Activated CD8-positive, alpha-beta memory T cell treated with anti-CD3 and anti-CD28 coated beads for 36 hours (primary cell): ENCODE data around the gene FAM234B. TPM values are rescaled to one million over a fixed set of nuclear protein-coding genes. Genes with fewer than 3 reads are reported as not detected.
"Not testable (repeated sequence)": the region's sequence is repeated elsewhere in the genome, so short reads cannot be mapped to it uniquely, and the experiment has no call there.

Experiments
- CTCF ChIA-PET: fragments of 350-600 bp; sonication (Branson Sonifier 250); formaldehyde crosslinking; loops from one replicate; lab custom pipeline; 2021; ENCODE audit warnings: antibody characterized with exemption; lab: Charles Lee
- POLR2A ChIA-PET: fragments of 350-600 bp; sonication (Branson Sonifier 250); formaldehyde crosslinking; loops from one replicate; lab custom pipeline; 2021; ENCODE audit warnings: antibody characterized with exemption; lab: Charles Lee
- total RNA-seq, 2 experiments: library from RNA; stranded (reverse); gene quantifications; one replicate each; pipeline ENCODE4 v1.2.3, GENCODE V29; 2021

Gene FAM234B
- total RNA-seq, 2 experiments from 2014 or later: 8.1 to 8.9 TPM

DNA sequence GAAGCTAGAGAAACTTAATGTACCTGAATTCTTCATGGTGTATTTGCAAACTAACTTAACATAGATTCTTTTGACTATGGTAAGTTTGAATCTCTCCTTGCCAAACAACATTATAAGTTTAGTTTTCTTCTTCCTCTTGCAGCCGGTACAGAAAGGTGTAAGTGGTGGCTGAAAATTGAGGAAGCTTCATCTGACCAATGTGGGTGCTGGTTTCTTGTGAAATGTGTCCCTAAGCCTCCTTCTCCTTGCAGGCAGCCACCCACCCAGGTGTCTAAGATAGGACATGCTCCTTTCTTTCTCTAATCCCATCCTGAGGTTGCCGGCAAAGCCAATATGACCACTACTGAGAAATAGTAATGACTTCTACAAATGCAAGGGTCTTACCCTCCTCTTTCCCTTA, 38.7 kb downstream of the FAM234B start:
- ChIA-PET CTCF (no interaction called here), POLR2A (no interaction called here)

DNA sequence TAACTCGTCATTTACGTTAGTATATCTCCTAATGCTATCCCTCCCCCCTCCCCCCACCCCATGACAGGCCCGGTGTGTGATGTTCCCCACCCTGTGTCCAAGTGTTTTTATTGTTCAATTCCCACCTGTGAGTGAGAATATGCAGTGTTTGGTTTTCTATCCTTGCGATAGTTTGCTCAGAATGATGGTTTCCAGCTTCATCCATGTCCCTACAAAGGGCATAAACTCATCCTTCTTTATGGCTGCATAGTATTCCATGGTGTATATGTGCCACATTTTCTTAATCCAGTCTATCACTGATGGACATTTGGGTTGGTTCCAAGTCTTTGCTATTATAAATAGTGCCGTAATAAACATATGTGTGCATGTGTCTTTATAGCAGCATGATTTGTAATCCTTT, 39.5 kb downstream of the FAM234B start:
- POLR2A ChIA-PET, CTCF ChIA-PET: not testable (repeated sequence)

DNA sequence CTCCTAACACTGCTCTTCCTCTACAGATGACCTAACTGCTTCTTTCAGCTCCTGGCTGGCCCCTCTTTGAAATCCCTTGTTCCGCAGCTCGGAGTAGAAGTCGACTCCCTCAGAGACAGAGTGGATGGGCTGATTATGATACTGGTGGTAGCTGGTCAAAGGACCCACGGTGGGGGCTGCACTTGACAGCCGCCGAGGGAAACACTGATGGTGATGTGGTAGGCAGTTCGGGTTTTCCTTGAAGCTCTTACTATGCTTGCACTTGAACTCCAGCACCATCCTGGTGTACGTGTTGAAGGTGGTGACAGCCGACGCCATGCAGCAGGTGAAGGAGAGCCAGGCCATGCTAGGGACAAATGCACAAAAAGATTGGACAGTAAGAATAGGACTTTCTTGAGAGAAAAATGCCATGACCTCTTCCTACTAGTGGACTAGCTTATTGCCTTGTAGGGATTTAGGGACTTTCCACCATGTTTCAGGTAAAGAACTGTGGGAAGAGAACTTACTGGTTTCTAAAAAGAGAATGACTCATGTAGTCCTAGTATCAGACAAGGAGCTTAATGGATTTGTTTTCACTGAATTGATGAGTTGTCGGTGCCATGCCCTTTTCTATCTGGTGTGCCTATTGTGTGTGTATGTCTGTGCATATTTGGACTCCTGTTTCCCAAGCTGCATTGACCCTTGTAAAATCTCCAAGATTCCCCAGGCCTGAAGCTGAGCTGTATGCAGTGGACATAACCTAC, 40.9 kb downstream of the FAM234B start:
- CTCF ChIA-PET: interaction anchor here (1.2 kb wide), 1 partner anchor 14 kb away, joined by 3 read pairs; no protein-coding TSS in a partner anchor
- POLR2A ChIA-PET: no interaction called here

- ChIA-PET POLR2A (no interaction called here), CTCF (interaction anchor here (0.6 to 1.2 kb wide), 3 partner anchors 12 to 13 kb away, joined by 3 to 6 read pairs (median 3); no protein-coding TSS in a partner anchor)
These were observed 41.9 kb downstream of the FAM234B start for GRCh38 chr12:13085968-13086686.

- ChIA-PET POLR2A (no interaction called here), CTCF (no interaction called here)
These were observed 43.6 kb downstream of the FAM234B start for GRCh38 chr12:13087766-13088165.

DNA sequence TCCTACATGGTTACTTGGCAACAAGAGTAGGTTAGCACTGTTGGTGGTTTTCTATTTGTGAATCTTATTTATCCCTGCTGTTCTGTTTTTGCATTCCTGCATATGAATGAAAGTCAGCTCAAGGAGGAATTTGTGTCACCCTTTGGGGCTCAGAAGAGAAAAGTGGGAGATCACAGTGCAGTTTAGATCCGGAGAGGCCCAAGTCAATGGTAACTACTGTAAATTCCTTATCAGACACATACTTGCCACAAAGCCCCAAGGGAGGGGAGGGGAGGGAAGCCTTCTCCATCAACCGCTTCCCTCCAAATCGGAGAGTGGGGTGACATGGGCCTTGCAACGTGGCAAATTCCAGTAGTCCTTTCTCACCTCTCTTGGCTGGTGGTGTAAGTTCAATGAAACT, 44.3 kb downstream of the FAM234B start:
- CTCF ChIA-PET: interaction anchor here (1.0 kb wide), 1 partner anchor 55 kb away, joined by 3 read pairs; no protein-coding TSS in a partner anchor
- POLR2A ChIA-PET: no interaction called here

GRCh38 chr12:13090054-13090453, 45.9 kb downstream of the FAM234B start:
- CTCF ChIA-PET: interaction anchor here (0.8 kb wide), 1 partner anchor 122 kb away, joined by 3 read pairs; no protein-coding TSS in a partner anchor

GRCh38 chr12:13091832-13092231, 47.7 kb downstream of the FAM234B start:
- ChIA-PET CTCF (no interaction called here), POLR2A (no interaction called here)

More at GRCh38 chr12:13090054-13090453, 45.9 kb downstream of the FAM234B start:
- POLR2A ChIA-PET: no interaction called here

GRCh38 chr12:13093191-13093847, 49.1 kb downstream of the FAM234B start:
- ChIA-PET POLR2A (no interaction called here), CTCF (interaction anchor here (1.3 kb wide), 1 partner anchor 42 kb away, joined by 3 read pairs; no protein-coding TSS in a partner anchor)

- ChIA-PET CTCF (interaction anchor here (1.3 to 3.4 kb wide), 2 partner anchors 42 to 117 kb away, joined by 3 to 17 read pairs; no protein-coding TSS in a partner anchor), POLR2A (no interaction called here)
These were observed 49.7 kb downstream of the FAM234B start for GRCh38 chr12:13093848-13094220.

DNA sequence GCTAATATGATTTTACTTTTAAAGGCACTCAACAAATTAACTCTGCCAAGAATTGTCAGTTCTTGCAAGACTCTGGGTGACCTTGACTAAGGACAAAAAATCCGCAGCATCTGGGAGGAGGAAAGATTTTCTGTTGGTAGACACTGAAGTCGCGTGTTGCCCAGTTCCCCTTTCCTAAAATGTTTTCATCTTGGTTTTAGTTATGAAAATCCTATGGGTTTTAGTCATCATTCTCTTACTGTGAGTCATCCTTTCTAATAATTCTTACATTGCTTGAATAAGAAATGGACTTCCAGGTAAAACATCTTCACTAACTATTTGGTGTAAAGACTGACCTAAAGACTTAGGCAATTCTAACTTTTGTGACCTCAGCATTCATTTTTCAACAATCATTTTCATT, 50.2 kb downstream of the FAM234B start:
- ChIA-PET POLR2A (no interaction called here), CTCF (interaction anchor here (3.4 kb wide), 1 partner anchor 117 kb away, joined by 17 read pairs; no protein-coding TSS in a partner anchor)

DNA sequence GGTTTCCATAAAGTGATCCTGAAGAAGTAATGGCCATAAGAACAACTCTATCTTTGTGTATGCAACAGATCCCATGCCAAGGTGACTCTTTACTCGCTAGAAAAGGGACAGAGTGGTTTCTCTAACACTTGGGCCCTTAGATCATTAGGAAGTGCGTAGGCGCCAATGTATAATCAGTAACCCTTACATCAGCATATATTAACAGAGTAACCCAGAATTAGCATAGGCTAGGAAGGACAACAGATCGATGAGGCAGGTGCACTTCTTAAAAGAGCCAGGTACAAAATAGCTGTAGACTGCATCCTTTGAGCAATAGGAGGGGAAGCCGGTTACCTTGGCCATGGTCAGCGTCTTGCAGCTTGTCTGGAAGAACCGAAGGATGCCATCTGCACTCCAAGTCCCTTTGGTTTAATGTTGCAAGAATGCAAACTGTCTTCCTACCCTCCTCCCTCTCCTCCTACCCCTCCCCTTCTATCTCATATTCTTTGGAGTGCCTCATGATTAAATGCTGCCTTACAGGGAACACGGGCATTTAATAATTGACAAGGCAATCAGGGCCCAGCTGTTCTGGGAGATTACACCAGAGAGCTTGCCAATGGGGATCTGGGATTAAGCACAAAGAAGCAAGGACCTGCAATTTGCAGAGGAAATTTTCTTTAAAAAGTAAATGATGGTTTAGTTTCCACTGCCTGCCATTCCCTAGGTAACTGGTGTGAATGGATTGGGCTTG, 51.2 kb downstream of the FAM234B start:
- ChIA-PET POLR2A (no interaction called here), CTCF (interaction anchor here (0.6 to 3.4 kb wide), 3 partner anchors 112 to 154 kb away, joined by 5 to 17 read pairs (median 5); no protein-coding TSS in a partner anchor)

- POLR2A ChIA-PET: no interaction called here
- CTCF ChIA-PET: interaction anchor here (1.4 to 3.4 kb wide), 3 partner anchors 110 to 114 kb away, joined by 3 to 20 read pairs (median 17); no protein-coding TSS in a partner anchor
These were observed 53.4 kb downstream of the FAM234B start for GRCh38 chr12:13097491-13098011.

DNA sequence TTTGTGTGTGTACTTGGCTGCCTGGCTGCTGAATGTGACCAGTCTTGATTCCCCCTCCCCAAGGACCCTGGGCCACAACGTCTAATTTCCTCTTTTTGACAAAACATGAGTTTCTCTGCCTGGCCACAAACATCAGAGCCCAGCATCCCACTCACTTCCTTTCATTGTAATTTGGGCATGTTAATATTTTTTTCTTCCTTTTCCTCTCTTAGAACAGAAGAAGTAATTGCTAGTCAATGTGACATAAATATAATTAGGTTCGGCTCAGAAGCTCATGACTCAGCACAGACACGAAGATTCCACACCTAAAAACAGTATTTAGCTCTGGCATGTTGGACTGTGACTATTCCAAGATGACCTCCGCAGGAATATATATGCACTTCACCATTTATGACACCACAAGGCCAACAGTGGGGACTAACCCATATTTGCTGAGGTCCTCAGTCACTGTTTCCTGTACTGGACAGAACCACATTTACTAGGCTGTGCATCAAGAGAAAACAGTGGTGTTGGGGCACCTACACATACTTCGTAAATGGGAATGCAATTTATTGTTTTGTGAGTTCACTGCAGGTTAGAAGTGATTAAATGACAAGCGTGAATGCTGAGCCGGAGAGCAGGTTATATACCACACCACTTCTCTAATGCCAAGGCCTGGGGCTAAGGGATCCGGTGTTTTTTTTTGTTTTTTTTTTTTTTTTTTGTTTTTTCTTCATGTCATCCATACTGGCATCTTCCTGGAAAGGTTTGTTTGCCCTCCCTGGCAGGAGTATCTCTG, 55.1 kb downstream of the FAM234B start:
- CTCF ChIA-PET: interaction anchor here (0.5 to 3.4 kb wide), 6 partner anchors 14 to 113 kb away, joined by 3 to 20 read pairs (median 3); partner anchors contain the start of gene EMP1
- POLR2A ChIA-PET: interaction anchor here (0.6 kb wide), 1 partner anchor 1675 kb away, joined by 3 read pairs; no protein-coding TSS in a partner anchor

DNA sequence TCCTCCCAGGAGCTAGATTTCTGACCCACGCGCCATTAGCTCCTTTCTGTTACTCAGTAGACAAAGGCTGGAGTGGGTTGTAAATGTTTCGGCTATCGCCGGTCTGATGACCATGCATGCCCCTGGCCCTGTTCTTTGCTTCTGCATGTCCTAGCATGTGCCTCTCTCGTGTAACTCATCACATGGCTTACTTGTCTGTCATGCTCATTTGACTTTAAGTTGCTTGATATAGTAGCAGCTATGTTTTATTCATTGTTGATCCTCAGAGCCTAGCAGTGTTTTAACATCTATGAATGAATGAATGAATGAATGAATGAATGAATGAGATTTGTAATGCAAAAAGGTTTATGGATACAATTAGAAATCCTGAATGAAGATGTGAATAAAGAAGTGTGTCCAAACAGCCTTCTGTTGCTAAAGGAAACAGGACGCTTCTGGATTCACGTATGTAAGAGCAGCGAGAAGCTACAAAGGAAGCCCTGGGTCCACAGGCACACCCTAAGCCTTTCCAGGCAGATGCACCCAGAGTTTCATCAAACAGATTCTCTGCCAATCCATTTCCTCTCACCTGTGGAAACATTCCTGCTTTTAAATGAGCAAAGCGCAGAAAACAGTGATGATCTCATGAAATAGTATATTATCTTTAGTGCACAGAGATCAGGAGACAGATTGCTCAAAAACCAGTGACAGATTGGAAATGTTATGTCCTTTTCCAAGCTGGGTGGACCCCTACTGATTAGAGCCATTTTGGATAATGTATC, 55.8 kb downstream of the FAM234B start:
- ChIA-PET CTCF (interaction anchor here (1.1 to 3.4 kb wide), 4 partner anchors 69 to 112 kb away, joined by 3 to 20 read pairs (median 6); partner anchors contain the start of gene EMP1), POLR2A (interaction anchor here (0.6 kb wide), 1 partner anchor 1675 kb away, joined by 3 read pairs; no protein-coding TSS in a partner anchor)

DNA sequence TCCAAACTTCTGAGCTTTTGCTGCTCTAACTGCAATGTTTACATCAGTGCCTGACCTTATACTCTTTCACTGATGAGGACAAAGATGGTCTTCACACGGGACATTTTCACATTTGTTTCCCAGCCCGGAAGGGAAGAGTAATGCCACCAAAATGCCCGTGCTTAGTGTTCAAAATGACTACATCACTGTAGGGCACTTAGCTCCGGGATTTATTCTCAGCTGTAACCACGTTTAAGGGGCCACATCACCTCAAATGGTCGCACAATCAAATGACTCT, 56.4 kb downstream of the FAM234B start:
- ChIA-PET POLR2A (no interaction called here), CTCF (interaction anchor here (1.4 to 3.4 kb wide), 3 partner anchors 96 to 111 kb away, joined by 4 to 20 read pairs (median 7); partner anchors contain the start of gene EMP1)
